COLO668 (cell line): ENCODE measurements around the gene TSFM.

Source experiments
- DNase-seq: peaks from one replicate; lab custom pipeline; 2025; ENCODE audit not compliant: unreplicated experiment; lab: John Stamatoyannopoulos, UW

TSFM gene

GRCh38 chr12:57745485-57745881, 37.1 kb upstream of the TSFM start:
- no peak for DNase-seq

- no peak for DNase-seq
Observed at GRCh38 chr12:57746025-57746424, 36.6 kb upstream of the TSFM start.

- DNase-seq: no peak
Observed at GRCh38 chr12:57749061-57749460, 33.5 kb upstream of the TSFM start.

GRCh38 chr12:57750561-57751431, 31.8 kb upstream of the TSFM start:
- DNase-seq: no peak

GRCh38 chr12:57751432-57751787, 31.2 kb upstream of the TSFM start:
- DNase-seq: no peak

GRCh38 chr12:57751788-57752667, 30.6 kb upstream of the TSFM start, which contains the start of gene CDK4:
CDK4 (minus strand) TSS chr12:57752310; CDS start chr12:57751717, 593 bp downstream.
- DNase-seq: peak; percentile 97

- no peak for DNase-seq
Observed at GRCh38 chr12:57752668-57753000, 30.0 kb upstream of the TSFM start.

GRCh38 chr12:57753756-57754337, 28.7 kb upstream of the TSFM start:
- DNase-seq: no peak

GRCh38 chr12:57754411-57755193, 28.0 kb upstream of the TSFM start, which contains the start of gene MARCHF9:
MARCHF9 (plus strand) TSS chr12:57755103; CDS start chr12:57755529, 426 bp downstream.
- peak; percentile 76 for DNase-seq

GRCh38 chr12:57755194-57755453, 27.5 kb upstream of the TSFM start:
- DNase-seq: no peak

- peak; percentile 57 for DNase-seq
Observed at GRCh38 chr12:57755454-57756372, 26.9 kb upstream of the TSFM start.

- DNase-seq: peak; percentile 45
Observed at GRCh38 chr12:57756406-57757341, 25.9 kb upstream of the TSFM start.

- no peak for DNase-seq
Observed at GRCh38 chr12:57757771-57758170, 24.8 kb upstream of the TSFM start.

- no peak for DNase-seq
Observed at GRCh38 chr12:57758552-57759359, 23.8 kb upstream of the TSFM start.

- peak; percentile 30 for DNase-seq
Observed at GRCh38 chr12:57759360-57759980, 23.1 kb upstream of the TSFM start.

GRCh38 chr12:57760347-57760982, 22.1 kb upstream of the TSFM start:
- no peak for DNase-seq

- DNase-seq: no peak
Observed at GRCh38 chr12:57761391-57761998, 21.1 kb upstream of the TSFM start.
